GM21786 (cell line): ENCODE measurements around the gene GRAMD2B.

Source experiments
- ATAC-seq: cut with Tn5 transposase; IDR thresholded peaks from one replicate; pipeline ENCODE4 v1.9.1; 2021; ENCODE audit not compliant: unreplicated experiment

GRAMD2B gene

DNA sequence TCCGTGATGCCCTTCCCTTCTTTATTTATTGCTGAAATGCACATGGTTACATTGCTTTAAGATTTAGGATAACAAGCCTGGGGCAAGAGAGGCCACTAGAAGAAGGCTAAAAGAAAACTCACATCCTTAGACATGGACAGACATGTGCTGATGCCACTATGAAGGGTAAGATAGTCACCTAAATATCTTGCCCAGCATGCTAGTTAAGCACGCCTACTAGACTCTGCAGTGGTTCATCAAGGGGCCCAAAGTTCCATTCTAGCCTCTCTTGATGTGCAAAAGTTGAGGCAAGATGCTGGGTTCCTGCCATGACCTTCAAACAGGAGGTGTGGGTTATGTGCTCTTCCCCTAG lies 49.3 kb downstream of the GRAMD2B start:
- ATAC-seq = peak; percentile 5

- no peak for ATAC-seq
Measured at GRCh38 chr5:126477294-126478117, 54.3 kb downstream of the GRAMD2B start.

DNA sequence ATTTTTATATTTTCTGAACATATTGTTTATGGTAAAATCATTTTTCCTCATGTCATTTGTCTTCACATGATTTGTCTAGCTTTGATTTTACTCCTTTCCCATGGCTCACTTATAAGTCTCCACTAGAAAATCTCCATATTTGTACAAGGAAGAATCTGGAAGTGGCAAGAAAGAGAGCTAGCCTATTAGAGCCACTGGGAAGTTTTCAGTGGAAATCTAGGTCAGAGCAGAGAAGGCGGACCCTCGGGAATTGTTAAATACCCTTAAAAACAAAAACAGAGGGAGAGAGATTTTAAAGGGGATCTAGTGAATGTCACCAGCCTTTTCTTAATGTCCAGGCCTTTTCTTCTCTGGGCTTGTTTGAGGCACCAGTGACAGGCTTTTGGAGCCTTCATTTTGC lies 56.6 kb downstream of the GRAMD2B start:
- ATAC-seq = no peak

DNA sequence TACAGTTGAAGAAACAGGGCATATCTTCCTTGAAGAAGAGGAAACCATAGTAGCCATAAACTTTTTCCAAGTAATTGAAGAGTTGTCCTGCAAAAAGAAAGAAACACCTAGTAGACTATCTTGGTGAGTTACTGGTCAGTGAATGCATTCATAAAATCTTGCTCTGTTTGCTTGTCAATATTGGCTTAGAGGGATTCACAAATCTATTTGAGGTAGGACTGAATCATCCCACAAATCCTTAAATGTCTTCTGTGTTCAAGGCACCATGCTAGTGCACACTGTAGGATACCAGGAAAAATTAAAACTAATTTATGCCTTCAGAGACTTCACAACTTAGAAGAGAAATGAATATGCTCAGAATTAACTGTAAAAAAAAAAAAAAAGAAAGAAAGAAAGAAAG lies 57.6 kb downstream of the GRAMD2B start:
- no peak for ATAC-seq

DNA sequence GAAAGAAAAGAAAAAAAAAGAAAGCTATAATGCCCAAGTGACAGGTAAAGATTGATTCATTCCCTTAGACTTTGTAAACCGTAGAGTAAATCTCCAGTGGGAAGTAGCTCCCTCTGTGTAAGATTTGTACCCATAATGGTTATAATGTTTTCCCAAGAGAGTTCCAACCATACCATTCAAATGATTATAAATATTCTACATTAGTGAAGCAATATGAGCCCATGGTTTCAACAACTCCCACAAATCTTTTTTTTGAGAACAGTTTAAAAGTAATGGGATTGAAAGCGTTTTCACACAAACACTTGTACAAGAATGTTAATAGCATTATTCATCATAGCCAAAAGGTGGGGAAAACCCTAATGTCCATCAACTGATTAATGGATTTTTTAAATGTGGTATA lies 58.0 kb downstream of the GRAMD2B start:
- no peak for ATAC-seq

DNA sequence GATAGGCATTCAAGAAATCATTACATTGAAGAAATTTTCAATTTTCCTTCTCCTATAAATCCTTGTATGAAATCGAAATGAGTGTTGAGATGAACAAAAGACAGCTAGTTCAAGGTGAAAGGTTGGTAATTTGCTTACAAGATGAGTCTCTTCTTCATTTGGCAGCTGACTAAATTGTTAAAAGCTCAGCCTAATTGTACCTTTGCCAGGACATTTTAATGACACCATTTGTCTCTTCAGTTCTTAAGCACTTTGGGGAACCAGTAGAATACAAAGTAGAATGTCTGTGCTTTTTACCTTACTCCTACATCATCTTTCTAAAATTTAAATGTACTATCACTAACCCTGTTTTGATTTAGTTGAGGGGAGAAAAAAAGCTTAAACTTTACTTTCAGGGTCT lies 59.4 kb downstream of the GRAMD2B start:
- ATAC-seq = no peak

- no peak for ATAC-seq
Measured at GRCh38 chr5:126483156-126483555, 59.9 kb downstream of the GRAMD2B start.

GRCh38 chr5:126484253-126484652 lies 61.0 kb downstream of the GRAMD2B start:
- no peak for ATAC-seq

- ATAC-seq = no peak
Measured at GRCh38 chr5:126486332-126486731, 63.1 kb downstream of the GRAMD2B start.

DNA sequence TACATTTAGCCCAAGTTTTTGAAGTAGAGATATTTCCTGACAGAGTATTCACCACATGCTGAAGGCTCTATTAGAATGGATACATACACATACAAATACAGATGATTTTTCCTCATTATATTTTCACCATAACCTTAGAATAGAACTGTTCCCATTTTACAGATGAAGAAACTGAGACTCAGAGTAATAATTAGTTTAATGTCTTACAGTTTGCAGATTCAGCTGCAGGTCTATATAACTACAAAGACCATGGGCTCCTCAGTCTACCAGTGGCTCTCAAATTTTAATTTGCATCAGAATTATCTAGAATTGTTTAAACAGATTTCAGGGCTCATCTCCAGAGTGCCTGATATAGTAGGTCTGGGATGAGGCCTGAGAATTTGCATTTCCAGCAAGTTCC lies 64.4 kb downstream of the GRAMD2B start:
- ATAC-seq = no peak

DNA sequence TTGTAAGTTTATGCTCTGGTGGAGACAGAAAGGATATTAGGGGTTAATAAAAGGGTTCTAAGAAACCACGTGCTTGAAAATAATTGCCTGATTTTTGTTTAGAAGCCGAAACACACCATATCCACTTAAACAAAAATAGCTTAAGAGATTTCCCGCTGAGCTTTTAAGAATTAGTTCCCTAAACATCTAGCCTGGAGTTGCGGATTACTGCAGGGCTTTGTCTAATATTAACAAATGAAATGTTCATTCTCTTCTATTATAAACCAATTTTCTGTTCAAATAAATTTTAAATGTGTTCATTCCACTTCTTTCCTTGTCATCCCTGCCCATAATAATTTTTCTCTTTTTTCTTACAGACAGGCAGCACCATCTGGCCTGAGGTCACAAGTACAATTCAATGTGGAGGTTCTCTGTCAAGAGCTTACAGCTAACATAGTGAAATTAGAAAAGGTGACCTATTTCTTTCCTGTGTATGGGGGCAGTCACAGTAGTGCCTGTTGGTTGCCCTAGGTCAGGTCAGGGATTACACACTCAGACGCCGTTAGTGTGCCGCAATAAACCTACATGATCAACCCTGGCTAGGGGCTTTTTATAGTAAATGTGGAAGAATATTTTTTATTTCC lies 65.3 kb downstream of the GRAMD2B start:
- no peak for ATAC-seq

DNA sequence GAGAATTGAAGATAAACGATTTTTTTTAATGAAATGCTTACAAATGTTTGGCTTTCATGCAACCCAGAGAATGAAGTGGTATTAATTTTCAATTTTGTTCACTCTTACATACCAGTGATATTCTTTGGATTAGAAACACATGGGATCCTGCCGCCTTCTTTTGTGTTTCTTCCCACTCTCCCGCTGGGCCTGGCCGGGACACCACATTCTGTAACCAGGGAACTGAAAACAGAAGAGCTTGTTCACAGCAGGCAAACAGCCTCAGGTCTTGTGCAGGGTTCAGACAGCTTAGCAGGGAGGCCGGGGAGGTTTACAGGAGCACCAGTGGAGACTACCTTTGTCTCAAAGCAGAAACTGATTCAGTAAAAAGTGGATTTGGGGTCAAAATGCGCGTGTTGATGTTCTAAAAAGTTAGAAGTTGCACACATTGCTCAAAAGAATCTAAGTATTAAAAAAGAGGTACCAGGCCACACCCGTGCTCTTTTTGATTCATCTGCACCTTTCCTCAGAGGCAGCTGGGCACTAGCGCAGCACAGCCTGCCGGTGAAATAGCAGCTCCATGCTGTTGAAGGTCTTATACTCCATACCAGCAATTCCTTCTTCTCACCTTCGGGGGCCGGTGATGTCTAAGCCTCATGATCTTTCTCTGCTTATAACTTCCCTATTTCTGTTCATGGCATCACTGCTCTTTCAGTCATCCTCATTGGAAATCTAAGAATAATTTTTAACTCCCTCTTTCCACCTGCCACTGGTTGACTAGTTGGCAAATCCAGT lies 67.1 kb downstream of the GRAMD2B start:
- no peak for ATAC-seq

- ATAC-seq = no peak
Measured at GRCh38 chr5:126492939-126493338, 69.7 kb downstream of the GRAMD2B start.

DNA sequence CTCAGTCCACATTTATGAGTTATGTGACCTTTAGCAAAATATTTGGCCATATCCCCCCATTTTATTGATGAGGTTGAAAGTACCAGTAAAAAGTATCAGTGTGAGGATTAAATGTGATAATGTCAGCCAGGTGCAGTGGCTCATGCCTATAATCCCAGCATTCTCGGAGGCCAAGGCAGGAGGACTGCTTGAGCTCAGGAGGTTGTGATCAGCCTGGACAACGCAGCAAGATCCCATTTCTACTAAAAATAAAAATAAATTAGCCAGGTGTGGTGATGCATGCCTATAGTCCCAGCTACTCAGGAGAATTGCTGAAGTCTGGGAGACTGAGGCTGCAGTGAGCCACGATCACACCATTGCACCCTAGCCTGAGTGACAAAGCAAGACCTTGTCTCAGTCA lies 71.2 kb downstream of the GRAMD2B start:
- ATAC-seq = no peak

DNA sequence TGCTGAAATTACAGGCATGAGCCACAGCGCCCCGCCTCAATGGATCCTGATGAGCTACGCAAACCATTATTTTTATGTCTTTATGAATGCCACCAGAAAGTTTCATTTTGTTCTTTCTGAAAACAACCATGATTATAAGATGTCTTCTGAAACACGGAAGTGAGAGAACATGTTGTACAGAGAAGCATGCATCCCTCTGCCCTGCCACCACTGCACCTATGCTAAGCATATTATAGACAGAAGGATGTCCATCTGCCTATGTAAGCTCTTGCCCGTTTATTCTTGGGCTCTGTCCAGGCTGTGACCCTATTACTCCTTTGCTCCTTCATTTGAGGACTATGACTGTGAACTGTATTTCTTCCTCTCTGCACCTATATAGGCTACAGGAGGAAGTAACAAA lies 74.3 kb downstream of the GRAMD2B start:
- no peak for ATAC-seq

GRCh38 chr5:126499278-126499677 lies 76.1 kb downstream of the GRAMD2B start:
- no peak for ATAC-seq

GRCh38 chr5:126499853-126500342 lies 76.7 kb downstream of the GRAMD2B start:
- peak; percentile 76 for ATAC-seq

DNA sequence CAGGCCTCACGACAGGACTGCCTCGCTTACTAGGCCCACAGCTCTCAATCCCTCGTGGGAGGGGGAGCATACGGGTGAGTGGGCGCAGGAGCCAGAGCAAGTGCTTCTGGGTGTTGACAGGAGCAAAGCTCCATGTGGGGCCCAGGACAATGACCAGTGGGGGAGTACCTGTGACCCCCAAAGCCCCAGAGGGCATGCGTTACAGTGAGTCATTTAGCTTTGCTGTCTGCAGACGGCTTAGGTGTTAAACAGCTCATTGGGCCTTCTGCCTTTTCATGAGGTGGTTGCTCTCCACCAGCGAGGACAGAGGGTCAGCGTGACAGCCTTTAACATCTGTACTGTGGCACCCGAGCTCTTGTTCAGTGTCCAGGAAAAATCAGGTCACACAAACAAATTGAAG lies 78.2 kb downstream of the GRAMD2B start:
- ATAC-seq = no peak

DNA sequence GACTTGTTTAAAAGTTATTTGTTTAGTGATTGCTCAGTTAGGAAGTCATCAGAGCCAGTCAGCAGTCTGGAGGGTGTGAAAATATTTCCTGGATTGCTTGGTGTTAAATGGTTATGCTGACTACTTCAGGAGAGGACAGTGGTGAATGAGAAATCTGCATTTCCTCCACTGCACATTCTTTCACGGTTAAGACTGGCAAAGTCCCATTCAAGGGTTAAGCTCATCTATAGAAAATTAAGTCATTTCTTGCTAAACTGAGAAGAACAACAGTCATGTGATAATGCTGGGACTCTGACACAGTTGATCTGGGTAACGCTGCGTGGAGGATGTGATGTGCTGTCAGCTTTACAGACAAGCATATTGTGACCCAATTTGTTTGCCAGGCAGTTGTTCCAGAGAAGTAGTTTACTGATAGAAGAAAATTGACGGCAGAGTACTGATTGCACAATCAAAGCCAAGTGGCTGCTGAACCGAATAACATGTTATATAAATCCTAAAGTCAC lies 80.4 kb downstream of the GRAMD2B start:
- ATAC-seq = no peak

DNA sequence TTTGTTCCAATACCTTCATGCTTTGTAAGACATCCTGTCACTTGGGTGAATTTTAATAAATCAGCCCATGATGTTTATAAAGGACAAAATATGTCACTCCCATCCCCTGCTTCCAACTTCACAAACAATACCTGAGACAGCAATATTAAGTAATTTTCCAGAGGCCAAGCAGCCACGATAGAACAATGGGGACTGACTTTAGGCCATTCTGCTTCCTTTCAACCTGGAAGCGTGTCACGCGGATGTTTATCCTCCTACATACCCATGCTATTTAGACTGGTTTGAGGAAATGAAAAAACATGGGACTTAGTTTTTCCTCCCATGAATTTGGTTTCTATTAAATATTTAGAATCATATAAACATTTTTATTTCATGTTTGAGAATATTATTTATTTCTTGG lies 82.9 kb downstream of the GRAMD2B start:
- ATAC-seq = no peak

- no peak for ATAC-seq
Measured at GRCh38 chr5:126508251-126508961, 85.2 kb downstream of the GRAMD2B start.
